DLD1 (cell line): ENCODE data around the gene DISP1.
"Not testable (repeated sequence)": the region's sequence is repeated elsewhere in the genome, so short reads cannot be mapped to it uniquely, and the experiment has no call there.

ENCODE experiments used
- in situ Hi-C: cut with HindIII; loops from 2 replicates; pipeline ENCODE4 v1.10.0; 2017; ENCODE audit warnings: low sequenced_read_pairs

Gene DISP1

DNA sequence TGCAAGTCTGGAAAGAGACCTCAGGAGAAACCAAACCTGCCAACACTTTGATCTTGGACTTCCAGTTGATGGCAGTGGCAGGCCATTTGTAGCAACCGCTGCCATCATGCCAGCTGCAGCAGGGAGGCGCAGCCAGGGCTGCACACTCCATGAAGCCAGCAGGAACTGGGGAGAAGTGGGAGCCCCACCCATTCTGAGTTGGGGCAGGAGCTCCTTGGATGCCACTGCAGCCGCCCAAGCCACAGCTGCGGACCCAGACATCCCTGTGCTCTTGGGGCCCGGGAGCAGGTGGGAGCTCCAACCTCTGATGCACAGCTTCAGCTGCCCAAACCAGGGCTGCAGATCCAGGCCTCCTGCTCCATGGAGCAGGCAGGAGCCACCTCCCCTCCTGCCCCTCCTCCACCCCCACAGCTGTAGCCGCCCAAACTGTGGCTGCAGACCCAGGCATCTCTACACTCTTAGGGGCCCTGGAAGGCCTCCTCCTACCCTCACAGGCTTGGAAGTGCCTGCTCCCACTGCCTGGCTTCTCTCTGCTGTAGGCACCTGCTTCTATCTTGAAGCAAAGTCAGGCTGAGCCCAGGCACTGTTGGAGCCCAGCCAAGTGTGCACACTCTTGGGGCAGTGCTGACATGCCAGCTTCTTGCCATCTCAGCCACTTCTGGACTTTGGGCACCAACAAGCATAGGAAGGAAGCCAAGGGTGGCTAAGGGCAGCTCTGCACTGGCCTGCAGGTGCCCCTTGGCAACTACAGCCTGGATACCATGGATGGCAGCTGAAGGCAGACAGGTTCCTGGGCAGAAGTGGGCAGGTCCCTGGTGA, 20.0 kb upstream of the DISP1 start:
- in situ Hi-C loops: loop anchor here (25.0 kb wide), 1 partner anchor 292 kb away; no protein-coding TSS in a partner anchor

- in situ Hi-C loops: loop anchor here (25.0 kb wide), 1 partner anchor 289 kb away; no protein-coding TSS in a partner anchor
Measured at GRCh38 chr1:222798116-222798515, 16.7 kb upstream of the DISP1 start.

DNA sequence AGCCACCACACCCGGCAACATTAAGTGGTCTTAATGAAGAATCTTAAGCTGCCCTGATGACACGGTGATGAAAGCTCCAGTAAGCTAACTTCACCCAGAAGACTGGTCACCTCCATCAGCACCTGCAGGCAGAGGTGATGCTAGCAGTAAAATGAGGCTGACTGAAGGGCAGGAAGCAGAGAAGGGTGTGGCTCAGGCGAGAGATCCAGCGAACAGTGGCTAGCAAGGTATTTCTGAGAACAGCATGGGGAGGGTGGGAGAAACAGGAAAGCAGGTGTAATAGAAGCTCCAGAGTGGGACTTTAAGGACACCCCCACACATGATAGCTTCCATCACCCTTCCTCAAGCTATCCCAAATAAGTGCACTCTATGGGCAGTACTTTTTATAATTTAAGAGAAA, 15.9 kb upstream of the DISP1 start:
- in situ Hi-C loops: loop anchor here (25.0 kb wide), 1 partner anchor 288 kb away; no protein-coding TSS in a partner anchor

DNA sequence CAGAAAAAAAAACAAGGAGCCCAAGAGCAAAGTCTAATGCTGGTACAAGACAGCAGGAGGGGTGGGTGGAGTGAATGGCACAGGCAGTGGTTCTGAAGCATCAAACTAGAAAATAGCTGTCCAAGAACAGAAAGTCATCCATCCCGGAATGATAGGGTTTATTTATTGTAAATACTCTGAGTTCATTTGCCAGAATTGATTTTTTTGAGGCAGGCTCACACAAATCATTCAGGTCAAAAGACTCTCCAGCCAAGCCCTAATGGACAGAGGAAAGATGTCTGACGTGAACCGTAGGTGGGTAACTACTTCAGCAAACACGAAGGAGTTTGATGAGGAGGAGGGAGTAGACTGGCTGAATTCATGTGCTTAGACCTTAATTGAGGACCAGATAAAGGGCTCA, 13.8 kb upstream of the DISP1 start:
- in situ Hi-C loops: no loop called here

GRCh38 chr1:222811671-222812070, 3.2 kb upstream of the DISP1 start:
- in situ Hi-C loops: no loop called here

GRCh38 chr1:222813866-222814535, 838 bp upstream of the DISP1 start:
- in situ Hi-C loops: no loop called here

DNA sequence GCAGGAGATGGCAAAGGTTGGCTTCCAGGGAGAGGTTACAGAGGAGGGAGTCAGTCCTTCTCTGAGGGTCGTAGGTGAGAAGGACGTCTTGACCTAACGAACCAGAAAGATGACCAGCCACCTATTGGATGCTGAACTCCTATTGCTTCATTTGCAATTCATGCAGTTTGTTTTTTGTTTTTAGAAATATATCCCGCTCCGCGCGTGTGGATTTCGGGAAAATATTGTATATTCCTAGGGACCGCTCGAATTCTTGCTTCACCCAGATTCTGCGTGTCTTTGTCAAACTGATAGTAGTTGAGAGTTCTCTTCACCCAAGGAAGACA, 564 bp downstream of the DISP1 start:
- in situ Hi-C loops: no loop called here

DNA sequence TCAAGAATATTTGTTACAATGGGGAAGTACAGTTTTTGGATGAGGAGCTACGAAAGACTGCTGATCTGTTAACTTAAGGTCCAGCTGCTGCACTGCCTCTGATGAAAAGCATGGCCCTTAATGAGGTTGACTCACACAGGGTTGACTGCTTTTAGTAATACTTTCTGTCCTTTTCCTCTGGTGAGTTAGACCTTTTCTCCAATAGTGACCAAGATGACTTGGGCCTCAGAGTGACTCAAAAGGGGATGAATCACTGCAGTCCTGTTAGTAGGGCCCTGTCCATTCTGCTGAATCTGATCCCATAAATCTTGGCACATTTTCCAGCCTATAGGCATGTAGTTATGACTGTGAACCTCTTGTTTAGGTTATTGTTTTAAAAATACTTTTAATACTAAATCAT, 2.7 kb downstream of the DISP1 start:
- in situ Hi-C loops: no loop called here

DNA sequence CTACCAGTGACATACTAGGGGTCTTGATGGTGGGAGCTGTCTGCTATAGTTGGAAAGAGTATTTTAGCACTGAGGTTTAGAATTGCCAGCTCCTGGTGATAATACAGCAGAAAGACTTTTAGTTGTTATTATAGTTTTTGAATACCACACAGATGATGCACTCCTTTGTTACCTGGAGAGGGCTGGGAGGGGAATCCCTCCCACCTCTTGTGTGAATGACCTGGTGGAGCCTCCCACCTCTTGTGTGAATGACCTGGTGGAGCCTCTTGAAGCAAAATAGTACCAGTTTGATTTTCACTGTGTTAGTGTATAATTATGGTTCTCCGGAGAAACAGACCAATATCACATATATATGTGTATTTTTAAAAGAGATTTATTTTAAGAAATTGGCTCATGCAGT, 3.3 kb downstream of the DISP1 start:
- in situ Hi-C loops: no loop called here

- in situ Hi-C loops: no loop called here
Measured at GRCh38 chr1:222820171-222820712, 5.4 kb downstream of the DISP1 start.

DNA sequence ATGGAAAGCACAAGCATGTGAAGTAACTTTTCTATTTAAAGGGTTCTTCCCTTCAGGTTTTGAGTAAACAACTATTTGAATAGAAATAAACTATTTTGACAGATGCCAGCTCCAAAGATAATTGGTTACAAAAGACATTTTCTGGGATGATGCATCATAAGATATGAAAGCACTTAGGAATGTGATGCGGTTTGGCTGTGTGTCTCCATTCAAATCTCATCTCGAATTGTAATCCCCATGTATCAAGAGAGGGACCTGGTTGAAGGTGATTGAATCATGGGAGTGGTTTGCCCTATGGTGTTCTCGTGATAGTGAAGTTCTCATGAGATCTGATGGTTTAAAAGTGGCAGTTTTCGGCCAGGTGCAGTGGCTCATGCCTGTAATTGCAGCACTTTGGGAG, 6.4 kb downstream of the DISP1 start:
- in situ Hi-C loops: no loop called here

- in situ Hi-C loops: no loop called here
Measured at GRCh38 chr1:222823695-222824094, 8.9 kb downstream of the DISP1 start.

DNA sequence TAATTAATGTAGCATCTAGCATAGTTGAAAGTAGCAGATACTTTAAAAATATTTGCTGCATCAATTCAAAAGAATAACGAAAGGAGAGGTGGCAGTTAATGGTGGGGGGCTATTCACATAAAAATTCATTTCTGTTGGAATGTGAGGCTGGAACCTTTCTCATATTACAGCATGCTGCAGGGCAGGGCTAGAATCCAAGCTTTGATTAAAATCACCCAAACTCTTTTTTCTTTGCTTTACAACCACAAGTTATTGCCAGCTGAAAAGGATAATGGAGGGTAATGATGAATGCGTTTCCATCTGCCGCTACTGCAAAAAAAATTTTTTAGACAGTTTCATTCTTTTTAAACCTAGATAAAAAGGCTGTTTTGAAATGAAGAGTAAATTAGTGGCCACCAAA, 9.8 kb downstream of the DISP1 start:
- in situ Hi-C loops: no loop called here

- in situ Hi-C loops: no loop called here
Measured at GRCh38 chr1:222828939-222829338, 14.1 kb downstream of the DISP1 start.

DNA sequence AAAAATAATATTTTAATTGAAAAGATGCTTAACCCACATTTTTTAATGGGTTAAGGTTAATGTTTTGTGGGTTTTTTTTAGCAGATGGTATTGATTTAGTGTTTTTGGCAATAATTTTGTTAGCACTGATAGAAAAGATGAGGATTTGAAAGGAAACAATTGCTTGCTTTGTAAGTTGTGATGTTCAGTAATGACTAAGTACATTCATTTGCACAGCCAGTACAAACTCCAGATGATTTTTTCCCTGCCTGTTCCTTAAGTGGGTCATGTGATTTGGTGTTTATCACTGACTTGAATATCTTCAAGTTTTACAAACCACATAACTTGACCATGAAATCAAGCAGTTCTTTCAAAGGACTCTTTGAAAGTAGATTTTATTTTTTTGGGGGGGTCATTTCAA, 15.0 kb downstream of the DISP1 start:
- in situ Hi-C loops: no loop called here

DNA sequence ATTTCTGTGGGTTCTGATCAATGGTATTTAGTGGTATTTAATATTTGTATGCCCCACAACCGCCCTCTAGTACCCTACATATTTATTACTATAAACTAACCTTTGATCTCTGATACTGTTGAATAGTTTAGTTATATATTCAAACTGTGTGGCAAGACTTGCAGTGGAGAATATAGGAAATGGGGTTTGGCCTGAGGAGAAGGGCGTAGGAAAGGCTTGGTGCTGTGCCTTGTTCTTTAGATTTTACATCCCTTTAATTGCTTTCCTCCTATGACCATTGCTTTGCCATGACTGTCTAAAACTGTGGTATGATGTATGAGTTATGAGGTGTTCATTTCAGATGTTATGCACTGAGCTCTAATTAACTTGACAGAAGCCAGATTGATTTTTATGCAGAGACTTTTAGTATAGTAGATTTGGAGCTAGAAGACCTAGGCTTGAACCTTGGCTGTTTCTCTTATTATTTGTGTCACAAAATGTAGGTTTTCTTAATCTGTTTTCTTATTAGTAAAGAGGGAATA, 18.6 kb downstream of the DISP1 start:
- in situ Hi-C loops: no loop called here

GRCh38 chr1:222843469-222844410, 28.9 kb downstream of the DISP1 start:
- in situ Hi-C loops: no loop called here

DNA sequence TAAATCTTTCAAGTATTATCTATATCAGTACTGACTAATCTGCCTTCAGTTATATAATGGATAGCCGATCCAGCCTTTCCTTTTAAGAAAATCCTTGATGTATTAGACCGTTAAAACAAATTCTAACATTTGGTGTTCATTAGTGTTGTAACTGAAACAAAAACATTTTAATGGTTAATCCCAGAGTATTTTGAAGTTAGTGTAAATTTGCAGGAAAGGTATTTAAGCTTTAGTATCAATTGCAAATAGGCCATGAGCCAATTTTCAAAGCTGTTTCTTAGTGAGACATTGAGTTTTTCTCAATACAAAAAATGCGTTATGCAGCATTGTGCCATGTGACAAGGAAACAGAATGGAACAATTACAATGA, 29.6 kb downstream of the DISP1 start:
- in situ Hi-C loops: no loop called here

- in situ Hi-C loops: no loop called here
Measured at GRCh38 chr1:222845763-222846162, 30.9 kb downstream of the DISP1 start.

GRCh38 chr1:222850550-222850949, 35.7 kb downstream of the DISP1 start:
- in situ Hi-C loops: not testable (repeated sequence)

DNA sequence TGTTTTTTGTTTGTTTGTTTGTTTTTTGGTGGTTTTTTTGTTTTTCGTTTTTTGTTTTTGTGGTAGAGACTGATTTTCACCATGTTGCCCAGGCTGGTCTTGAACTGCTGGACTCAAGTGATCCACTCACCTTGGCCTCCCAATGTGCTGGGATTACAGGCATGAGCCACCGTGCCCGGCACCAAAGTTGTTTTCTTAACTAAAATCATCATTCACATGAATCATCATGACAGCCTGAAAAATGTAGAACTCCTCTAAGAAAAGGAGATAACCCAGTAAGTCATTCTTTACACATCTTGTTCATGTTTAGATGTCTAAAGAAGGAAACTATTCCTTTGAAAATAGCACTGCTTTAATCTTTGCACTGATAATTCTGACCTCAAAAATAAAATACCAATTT, 37.5 kb downstream of the DISP1 start:
- in situ Hi-C loops: no loop called here
